Measurements from ENCODE around the gene TGFBR3. TPM values are rescaled to one million over a fixed set of nuclear protein-coding genes. Genes with fewer than 3 reads are reported as not detected.

TGFBR3 gene
- total and polyA plus RNA-seq, 9 of the 15 experiments (the other 6 are each of a cell fraction or from before 2014, with no cell fraction given) = 3.6 to 32.4 (median 15.6) TPM

DNA sequence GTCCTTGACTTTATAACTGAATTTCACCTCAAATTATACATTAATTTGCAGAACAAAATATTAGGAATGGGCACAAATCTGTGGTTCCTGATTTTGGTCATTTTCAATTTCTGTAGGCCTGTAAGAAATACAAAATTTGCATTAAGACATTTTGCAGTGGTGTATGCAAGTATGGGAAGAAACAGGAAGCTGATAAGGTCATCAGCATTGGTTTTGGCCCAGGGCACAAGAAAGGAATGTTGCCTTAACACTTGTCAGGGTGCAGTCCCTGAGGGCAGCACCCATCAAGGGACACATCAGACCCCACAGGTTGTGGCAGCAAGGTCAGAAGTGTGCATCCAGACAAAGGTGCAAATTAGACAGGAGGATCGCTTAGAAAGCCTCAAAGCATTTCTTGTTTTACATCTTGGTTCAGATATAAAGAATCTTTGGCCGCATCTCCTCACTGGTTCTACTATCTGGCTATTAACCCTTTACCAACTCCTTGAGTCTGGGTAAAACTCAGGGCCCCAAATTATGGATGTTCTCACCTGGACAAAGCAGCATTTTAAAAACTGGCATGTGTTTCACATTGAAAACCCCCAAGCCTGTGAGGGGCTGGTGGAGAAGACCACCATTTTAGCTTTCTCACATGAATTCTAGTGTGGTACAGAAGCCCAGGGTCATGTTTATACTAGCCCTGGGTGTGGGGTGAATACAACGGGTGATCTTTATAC, 202.9 kb downstream of the TGFBR3 start:
- no peaks in the 10 kb centered on the region for H4K20me1 ChIP-seq (replicated peaks; ENCODE audit: control insufficient read depth, insufficient read depth, low read length)
- ChIA-PET POLR2A (no interaction called here), CTCF (ENCODE audit: low intra/inter-chr PET ratio) (no interaction called here)
- no peak overlapping the region for H2AFZ ChIP-seq (ENCODE audit: low read depth, low read length)
- H3K9me1 ChIP-seq (ENCODE audit: control insufficient read depth, insufficient read depth, low read length) = no peaks in the 10 kb centered on the region
- BruUV-seq (replicated peaks) = no TSS peak
- no peaks in the 10 kb centered on the region for H3K79me2 ChIP-seq (ENCODE audit: control insufficient read depth, insufficient read depth, low read length)
- FAIRE-seq (no peak), DNase-seq (ENCODE audit: extremely low read depth in 1 of 4, low spot score in 3 of 4) (no peak), ATAC-seq (no peak)
- intact Hi-C loops (cut with micrococcal nuclease) (no loop called here), in situ Hi-C loops (cut with MboI) (no loop called here)
- no peaks in the 10 kb centered on the region for H3K9me3 ChIP-seq (replicated peaks; ENCODE audit: control insufficient read depth, insufficient read depth, low read depth, low read length)
- peaks cover 12% of the 10 kb centered on the region; the same call in 1 of the 3 replicates for H3K36me3 ChIP-seq (ENCODE audit: control insufficient read depth, insufficient read depth, low read length)
- 65% methylated on average over 3 of the region's 3 CpGs for whole genome bisulfite sequencing (ENCODE audit: insufficient coverage, low coverage, missing lambda C conversion rate)
- TF ChIP-seq LEF1 (IDR thresholded peaks at IDR 0.05) = no peak
- no peak for TF ChIP-seq NBN (IDR thresholded peaks at IDR 0.05; ENCODE audit: low read depth)
- TF ChIP-seq, protein P1, sequence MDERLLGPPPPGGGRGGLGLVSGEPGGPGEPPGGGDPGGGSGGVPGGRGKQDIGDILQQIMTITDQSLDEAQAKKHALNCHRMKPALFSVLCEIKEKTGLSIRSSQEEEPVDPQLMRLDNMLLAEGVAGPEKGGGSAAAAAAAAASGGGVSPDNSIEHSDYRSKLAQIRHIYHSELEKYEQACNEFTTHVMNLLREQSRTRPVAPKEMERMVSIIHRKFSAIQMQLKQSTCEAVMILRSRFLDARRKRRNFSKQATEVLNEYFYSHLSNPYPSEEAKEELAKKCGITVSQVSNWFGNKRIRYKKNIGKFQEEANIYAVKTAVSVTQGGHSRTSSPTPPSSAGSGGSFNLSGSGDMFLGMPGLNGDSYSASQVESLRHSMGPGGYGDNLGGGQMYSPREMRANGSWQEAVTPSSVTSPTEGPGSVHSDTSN (CRISPR knock-in tag; IDR thresholded peaks at IDR 0.05; ENCODE audit: low read depth) = no peak
- TF ChIP-seq, protein P1 (tag; conservative IDR thresholded peaks at IDR 0.05; ENCODE audit: low read depth) = no peak
- no peak for TF ChIP-seq BACH1 (tag; IDR thresholded peaks at IDR 0.05)
- no peak for TF ChIP-seq GATAD2B (IDR thresholded peaks at IDR 0.05; ENCODE audit: borderline replicate concordance)
- TF ChIP-seq, protein P2, sequence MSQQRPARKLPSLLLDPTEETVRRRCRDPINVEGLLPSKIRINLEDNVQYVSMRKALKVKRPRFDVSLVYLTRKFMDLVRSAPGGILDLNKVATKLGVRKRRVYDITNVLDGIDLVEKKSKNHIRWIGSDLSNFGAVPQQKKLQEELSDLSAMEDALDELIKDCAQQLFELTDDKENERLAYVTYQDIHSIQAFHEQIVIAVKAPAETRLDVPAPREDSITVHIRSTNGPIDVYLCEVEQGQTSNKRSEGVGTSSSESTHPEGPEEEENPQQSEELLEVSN (IDR thresholded peaks at IDR 0.05; ENCODE audit: borderline replicate concordance in 1 of 2, extremely low read depth in 1 of 2, insufficient read depth in 1 of 2, insufficient read length in 1 of 2, low read depth in 1 of 2, low read length in 1 of 2, poor library complexity in 1 of 2, severe bottlenecking in 1 of 2) = no peak
- no peak overlapping the region for H3K9ac ChIP-seq (ENCODE audit: insufficient read depth in 1 of 2, low read depth in 2 of 2, low read length in 2 of 2)
- no peak overlapping the region for H3K4me3 ChIP-seq
- no peaks in the 10 kb centered on the region for H3K27me3 ChIP-seq (ENCODE audit: control insufficient read depth in 2 of 2, insufficient read depth in 2 of 2, low read length in 2 of 2)
- peaks cover 0 to 8% of the 10 kb centered on the region in 2 experiments; a peak in 3 of 5 replicates for H3K4me1 ChIP-seq (replicated peaks in 1 of 2; ENCODE audit: control insufficient read depth in 2 of 2, insufficient read depth in 2 of 2, low read length in 2 of 2)
- H3K4me2 ChIP-seq (ENCODE audit: insufficient read depth, low read length) = no peak overlapping the region
- H3K27ac ChIP-seq (ENCODE audit: extremely low read depth, low read depth, low read length) = no peak overlapping the region
